IMR-90 (cell line): Measurements from ENCODE around the gene TMEM82. TPM values are rescaled to one million over a fixed set of nuclear protein-coding genes. Genes with fewer than 3 reads are reported as not detected.

Experiments
- ATAC-seq: fragments of 200-7000 bp; cut with Tn5 transposase; 2 replicates; pipeline ENCODE4 v1.9.1; 2020; ENCODE audit warnings: low read depth, mild to moderate bottlenecking, moderate library complexity
- BruUV-seq: library from RNA; stranded (reverse); fragments of 400-500 nt; replicated peaks from 2 replicates; lab custom pipeline; 2021; lab: Mats Ljungman, UMichigan
- CTCF ChIA-PET: fragments of 300-600 bp; formaldehyde crosslinking; extraction: SDS; loops from one replicate; lab custom pipeline; 2021; ENCODE audit warnings: antibody characterized with exemption; lab: Yijun Ruan, JAX
- POLR2A ChIA-PET: fragments of 300-600 bp; sonication (Branson Sonifier 250); formaldehyde crosslinking; loops from one replicate; lab custom pipeline; 2022; ENCODE audit warnings: antibody characterized with exemption; ENCODE audit not compliant: unreplicated experiment; lab: Charles Lee
- DNase-seq: peaks from one replicate; pipeline ENCODE4 v3.0.0; 2013
- H2AFZ ChIP-seq: replicated peaks from 2 replicates; pipeline ENCODE3; 2013; ENCODE audit warnings: low read length, mild to moderate bottlenecking; ENCODE audit not compliant: poor library complexity
- H2AK5ac ChIP-seq: 2 replicates; pipeline ENCODE4 v1.6.1; 2013; ENCODE audit warnings: low read depth, low read length, inconsistent platforms
- H2AK9ac ChIP-seq: replicated peaks from 2 replicates; pipeline ENCODE3; 2013; ENCODE audit warnings: mild to moderate bottlenecking, low read depth, low read length, moderate library complexity; ENCODE audit not compliant: poor library complexity
- H2BK120ac ChIP-seq: 2 replicates; pipeline ENCODE4 v1.6.1; 2013; ENCODE audit warnings: low read depth, low read length, inconsistent platforms
- H2BK15ac ChIP-seq: 3 replicates; pipeline ENCODE4 v1.6.1; 2013; ENCODE audit warnings: low read depth, low read length, inconsistent platforms
- H2BK20ac ChIP-seq: 2 replicates; pipeline ENCODE4 v1.6.1; 2013; ENCODE audit warnings: low read depth, mild to moderate bottlenecking, inconsistent platforms, low read length, moderate library complexity
- H2BK5ac ChIP-seq: 2 replicates; pipeline ENCODE4 v1.6.1; 2013; ENCODE audit warnings: mild to moderate bottlenecking, low read depth, low read length, inconsistent platforms; ENCODE audit not compliant: poor library complexity, severe bottlenecking
- H3K14ac ChIP-seq: replicated peaks from 2 replicates; pipeline ENCODE4 v1.6.1; 2013; ENCODE audit warnings: low read depth, low read length, inconsistent platforms
- H3K18ac ChIP-seq: 2 replicates; pipeline ENCODE4 v1.6.1; 2013; ENCODE audit warnings: low read depth, low read length, control low read depth
- H3K23ac ChIP-seq: 2 replicates; pipeline ENCODE4 v1.6.1; 2013; ENCODE audit warnings: low read depth, low read length, inconsistent platforms
- H3K27ac ChIP-seq: 2 replicates; pipeline ENCODE4 v1.5.1; 2013; ENCODE audit warnings: mild to moderate bottlenecking, control low read depth, low read length; ENCODE audit not compliant: insufficient read depth
- H3K27me3 ChIP-seq: 2 replicates; pipeline ENCODE4 v1.6.1; 2013; ENCODE audit warnings: low read length; ENCODE audit not compliant: control insufficient read depth, insufficient read depth
- H3K36me3 ChIP-seq: 2 replicates; pipeline ENCODE4 v1.6.1; 2013; ENCODE audit warnings: low read length, mixed read lengths; ENCODE audit not compliant: control insufficient read depth, insufficient read depth
- H3K4ac ChIP-seq: 2 replicates; pipeline ENCODE4 v1.6.1; 2013; ENCODE audit warnings: low read depth, low read length, inconsistent platforms
- H3K4me1 ChIP-seq: 2 replicates; pipeline ENCODE4 v1.6.1; 2013; ENCODE audit warnings: low read length, mixed read lengths; ENCODE audit not compliant: control insufficient read depth, insufficient read depth
- H3K4me2 ChIP-seq: 2 replicates; pipeline ENCODE4 v1.6.1; 2013; ENCODE audit warnings: low read depth, mild to moderate bottlenecking, control low read depth, low read length, moderate library complexity
- H3K4me3 ChIP-seq: 2 replicates; pipeline ENCODE4 v1.5.1; 2013; ENCODE audit warnings: low read depth, mild to moderate bottlenecking, control low read depth, low read length, moderate library complexity; ENCODE audit not compliant: insufficient read depth
- H3K56ac ChIP-seq: 2 replicates; pipeline ENCODE4 v1.6.1; 2013; ENCODE audit warnings: low read length, inconsistent platforms; ENCODE audit not compliant: insufficient read depth; ENCODE audit errors: extremely low read depth
- H3K79me1 ChIP-seq, 2 experiments: 2 replicates each; pipeline ENCODE4 v1.6.1; 2013; ENCODE audit warnings: low read length in 2 of 2, inconsistent platforms in 1 of 2, low read depth in 1 of 2
- H3K9ac ChIP-seq: 2 replicates; pipeline ENCODE4 v1.6.1; 2013; ENCODE audit warnings: low read depth, low read length, control low read depth
- H3K9me1 ChIP-seq: 2 replicates; pipeline ENCODE4 v1.6.1; 2013; ENCODE audit warnings: low read length, inconsistent platforms; ENCODE audit not compliant: insufficient read depth
- H3K9me3 ChIP-seq: 2 replicates; pipeline ENCODE4 v1.6.1; 2013; ENCODE audit warnings: low read length; ENCODE audit not compliant: control insufficient read depth, insufficient read depth
- H4K20me1 ChIP-seq: 2 replicates; pipeline ENCODE4 v1.6.1; 2013; ENCODE audit warnings: low read length, inconsistent platforms; ENCODE audit not compliant: insufficient read depth
- H4K5ac ChIP-seq: 2 replicates; pipeline ENCODE4 v1.6.1; 2013; ENCODE audit warnings: mild to moderate bottlenecking, low read depth, low read length, control low read depth
- H4K8ac ChIP-seq, 2 experiments: 2 replicates each; pipeline ENCODE4 v1.6.1; 2013; ENCODE audit warnings: low read depth in 2 of 2, low read length in 2 of 2, control low read depth in 1 of 2, inconsistent platforms in 1 of 2
- H4K91ac ChIP-seq: 2 replicates; pipeline ENCODE4 v1.6.1; 2013; ENCODE audit warnings: low read depth, low read length, inconsistent platforms; ENCODE audit not compliant: insufficient read depth
- BHLHE40 ChIP-seq: fragments of 150-350 bp; IDR thresholded peaks from 2 replicates; pipeline ENCODE4 v1.6.1; 2016; ENCODE audit warnings: mild to moderate bottlenecking, low read depth, low read length
- CEBPB ChIP-seq: IDR thresholded peaks from 2 replicates; pipeline ENCODE4 v1.6.1; 2012; ENCODE audit warnings: low read depth, low read length, improper control_type of control experiment
- CHD1 ChIP-seq: IDR thresholded peaks from 2 replicates; pipeline ENCODE4 v1.6.1; 2012; ENCODE audit warnings: low read depth, low read length, improper control_type of control experiment
- CTCF ChIP-seq: conservative IDR thresholded peaks from 2 replicates; pipeline ENCODE4 v1.5.1; 2012; ENCODE audit warnings: mild to moderate bottlenecking, low read depth, low read length, improper control_type of control experiment
- FOS ChIP-seq: fragments of 150-350 bp; IDR thresholded peaks from 2 replicates; pipeline ENCODE4 v1.6.1; 2016; ENCODE audit warnings: low read depth, low read length
- MAFK ChIP-seq: IDR thresholded peaks from 2 replicates; pipeline ENCODE4 v1.6.1; 2012; ENCODE audit warnings: low read depth, low read length, improper control_type of control experiment
- MAZ ChIP-seq: IDR thresholded peaks from 2 replicates; pipeline ENCODE4 v1.6.1; 2012; ENCODE audit warnings: low read depth, mild to moderate bottlenecking, low read length, improper control_type of control experiment, moderate library complexity, borderline replicate concordance
- MXI1 ChIP-seq: IDR thresholded peaks from 2 replicates; pipeline ENCODE4 v1.6.1; 2012; ENCODE audit warnings: low read depth, mild to moderate bottlenecking, low read length, moderate library complexity, borderline replicate concordance
- NFE2L2 ChIP-seq: fragments of 150-350 bp; IDR thresholded peaks from 2 replicates; pipeline ENCODE4 v1.6.1; 2016; ENCODE audit warnings: low read depth, mild to moderate bottlenecking, low read length
- POLR2A ChIP-seq: IDR thresholded peaks from 2 replicates; pipeline ENCODE4 v1.6.1; 2012; ENCODE audit warnings: mild to moderate bottlenecking, low read depth, low read length
- RAD21 ChIP-seq: IDR thresholded peaks from 2 replicates; pipeline ENCODE4 v1.6.1; 2012; ENCODE audit warnings: low read length, improper control_type of control experiment
- RCOR1 ChIP-seq: IDR thresholded peaks from 2 replicates; pipeline ENCODE4 v1.6.1; 2012; ENCODE audit warnings: mild to moderate bottlenecking, low read length, improper control_type of control experiment; ENCODE audit not compliant: insufficient replicate concordance
- RFX5 ChIP-seq: IDR thresholded peaks from 2 replicates; pipeline ENCODE4 v1.8.0; 2012; ENCODE audit warnings: low read depth, mild to moderate bottlenecking, low read length, moderate library complexity
- SMC3 ChIP-seq: fragments of 150-350 bp; IDR thresholded peaks from 2 replicates; pipeline ENCODE4 v1.6.1; 2016; ENCODE audit warnings: low read depth, mild to moderate bottlenecking, antibody characterized with exemption, low read length, moderate library complexity
- USF2 ChIP-seq: fragments of 150-350 bp; IDR thresholded peaks from 2 replicates; pipeline ENCODE4 v1.6.1; 2017; ENCODE audit warnings: mild to moderate bottlenecking, antibody characterized with exemption, low read length, low read depth
- WGBS, 2 experiments: methylation state at CpG; one replicate each; pipeline versions ENCODE4 v1.1.5 to v1.1.7; 2013; ENCODE audit warnings: missing lambda C conversion rate in 2 of 2; ENCODE audit not compliant: insufficient read length in 1 of 2; ENCODE audit errors: extremely low coverage in 2 of 2; 5-methylcytosine and 5-hydroxymethylcytosine counted together
- dilution Hi-C: fragments of 300-500 bp; cut with HindIII; formaldehyde crosslinking; loops from one replicate; pipeline ENCODE4 v1.14.3; 2018; ENCODE audit warnings: low sequenced_read_pairs; ENCODE audit not compliant: unreplicated experiment
- in situ Hi-C: fragments of 300-500 bp; cut with MboI; formaldehyde crosslinking; loops from 3 replicates; pipeline ENCODE4 v1.14.3; 2019; ENCODE audit warnings: low sequenced_read_pairs, inconsistent platforms, mixed read lengths
- intact Hi-C: fragments of 100-400 bp; cut with micrococcal nuclease; formaldehyde crosslinking; loops from 2 replicates; pipeline ENCODE4 v1.10.0; 2022
- polyA plus RNA-seq, 3 experiments: library from polyadenylated mRNA; depleted of rRNA; stranded (reverse); fragments of >200 nt; gene quantifications; 2 replicates each; pipeline ENCODE4 v1.2.3, GENCODE V29; 2012; ENCODE audit warnings: low replicate concordance in 1 of 3
- total RNA-seq: library from RNA; depleted of rRNA; stranded (reverse); fragments of >200 nt; gene quantifications from 2 replicates; pipeline ENCODE4 v1.2.3, GENCODE V29; 2012
- TF ChIP-seq, protein P1 (sequence below): fragments of 150-350 bp; IDR thresholded peaks from 2 replicates; pipeline ENCODE4 v1.6.1; 2016; ENCODE audit warnings: low read depth, mild to moderate bottlenecking, low read length, moderate library complexity, borderline replicate concordance

TMEM82 gene
- total and polyA plus RNA-seq, 2 of the 4 experiments (the other 2 are of a cell fraction): not detected

GRCh38 chr1:15708486-15709137, 33.7 kb upstream of the TMEM82 start:
- no peak for ATAC-seq
- TF ChIP-seq RAD21 (no peak), MAZ (no peak), RCOR1 (no peak), POLR2A (no peak), CTCF (no peak), NFE2L2 (no peak), BHLHE40 (no peak), CEBPB (no peak), CHD1 (no peak), USF2 (no peak), MXI1 (no peak), RFX5 (no peak), FOS (no peak), MAFK (no peak), SMC3 (no peak)
- TF ChIP-seq, protein P1, sequence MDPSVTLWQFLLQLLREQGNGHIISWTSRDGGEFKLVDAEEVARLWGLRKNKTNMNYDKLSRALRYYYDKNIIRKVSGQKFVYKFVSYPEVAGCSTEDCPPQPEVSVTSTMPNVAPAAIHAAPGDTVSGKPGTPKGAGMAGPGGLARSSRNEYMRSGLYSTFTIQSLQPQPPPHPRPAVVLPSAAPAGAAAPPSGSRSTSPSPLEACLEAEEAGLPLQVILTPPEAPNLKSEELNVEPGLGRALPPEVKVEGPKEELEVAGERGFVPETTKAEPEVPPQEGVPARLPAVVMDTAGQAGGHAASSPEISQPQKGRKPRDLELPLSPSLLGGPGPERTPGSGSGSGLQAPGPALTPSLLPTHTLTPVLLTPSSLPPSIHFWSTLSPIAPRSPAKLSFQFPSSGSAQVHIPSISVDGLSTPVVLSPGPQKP: no peak
- H3K4me1 ChIP-seq: peaks cover 10% of the 10 kb centered on the region; the same call in 1 of the 2 replicates
- no peak overlapping the region for H4K91ac ChIP-seq
- no peak overlapping the region for H3K4ac ChIP-seq
- H2BK15ac ChIP-seq: no peak overlapping the region
- H2AFZ ChIP-seq: no peak overlapping the region
- H4K8ac ChIP-seq: no peak overlapping the region
- no peaks in the 10 kb centered on the region for H3K9me3 ChIP-seq
- peaks cover 35% of the 10 kb centered on the region for H4K20me1 ChIP-seq
- H3K4me3 ChIP-seq: no peak overlapping the region
- peaks cover 52 to 73% of the 10 kb centered on the region in 2 experiments for H3K79me1 ChIP-seq
- 100% methylated on average over 1 of the region's 15 CpGs; no CpG with 5 or more reads in 1 of the 2 experiments for WGBS, 2 experiments
- H3K23ac ChIP-seq: no peak overlapping the region
- ChIA-PET CTCF (interaction anchor here (0.6 to 1.2 kb wide), 2 partner anchors 23 to 354 kb away, joined by 4 to 5 read pairs; no protein-coding TSS in a partner anchor), POLR2A (no interaction called here)
- no peak overlapping the region for H3K9ac ChIP-seq
- no peak for DNase-seq
- no peak overlapping the region for H3K18ac ChIP-seq
- no peak overlapping the region for H2BK120ac ChIP-seq
- H2AK9ac ChIP-seq: no peak overlapping the region
- H3K14ac ChIP-seq: no peak overlapping the region
- H3K9me1 ChIP-seq: peaks cover 9% of the 10 kb centered on the region
- in situ Hi-C loops (no loop called here), dilution Hi-C loops (no loop called here), intact Hi-C loops (no loop called here)
- no peak overlapping the region for H2BK5ac ChIP-seq
- H2BK20ac ChIP-seq: no peak overlapping the region
- H3K36me3 ChIP-seq: peaks cover 4% of the 10 kb centered on the region; the same call in 1 of the 2 replicates
- H3K56ac ChIP-seq: no peak overlapping the region
- no peak overlapping the region for H3K4me2 ChIP-seq
- H2AK5ac ChIP-seq: no peak overlapping the region
- no peak overlapping the region for H3K27ac ChIP-seq
- H4K5ac ChIP-seq: no peak overlapping the region
- no peaks in the 10 kb centered on the region for H3K27me3 ChIP-seq
- no TSS peak for BruUV-seq
